HG02759 (cell line): ENCODE data around the gene FHIT.

Source experiments
- ATAC-seq: cut with Tn5 transposase; IDR thresholded peaks from one replicate; pipeline ENCODE4 v1.9.1; 2021; ENCODE audit warnings: mild to moderate bottlenecking, moderate library complexity; ENCODE audit not compliant: unreplicated experiment

FHIT gene

GRCh38 chr3:60652829-60653228 is 598.4 kb downstream of the FHIT start:
- no peak for ATAC-seq

DNA sequence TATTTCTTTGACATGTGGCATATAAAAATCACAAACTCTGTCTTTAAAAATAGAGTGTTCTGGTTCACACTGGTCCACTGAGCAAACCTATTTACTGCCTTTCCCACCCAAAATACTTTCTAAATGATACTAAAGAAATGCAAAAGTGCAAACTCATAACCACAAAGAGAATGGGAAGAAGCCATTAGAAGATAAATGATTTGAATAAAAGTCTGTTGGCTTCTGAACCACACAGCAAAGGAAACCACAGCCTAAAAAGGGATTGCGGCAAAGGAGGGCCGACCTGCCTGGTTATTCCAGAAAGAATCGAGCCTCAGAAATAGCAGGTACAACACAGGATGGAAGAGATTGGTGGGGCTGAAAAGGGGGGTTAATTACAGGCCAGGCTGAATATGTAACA is 599.5 kb downstream of the FHIT start:
- no peak for ATAC-seq

DNA sequence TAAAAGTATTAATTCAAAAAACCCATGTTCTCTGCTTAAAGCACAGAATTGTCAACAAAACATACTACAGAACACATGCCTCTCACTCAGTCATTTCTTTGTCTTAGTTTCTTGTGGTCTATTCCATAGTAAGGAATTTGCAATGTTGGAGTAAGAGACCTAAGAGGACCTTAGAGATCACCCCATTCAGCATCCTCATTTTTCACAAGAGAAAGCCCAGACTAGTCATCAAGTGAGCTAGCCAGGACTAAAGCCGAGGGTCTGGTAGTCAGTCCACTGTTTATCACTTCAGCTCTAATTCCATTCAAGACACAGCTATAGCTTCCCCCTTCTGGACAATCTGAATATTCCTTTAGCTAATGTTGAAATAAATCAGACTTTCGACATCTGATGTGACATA is 601.1 kb downstream of the FHIT start:
- ATAC-seq, result no peak

DNA sequence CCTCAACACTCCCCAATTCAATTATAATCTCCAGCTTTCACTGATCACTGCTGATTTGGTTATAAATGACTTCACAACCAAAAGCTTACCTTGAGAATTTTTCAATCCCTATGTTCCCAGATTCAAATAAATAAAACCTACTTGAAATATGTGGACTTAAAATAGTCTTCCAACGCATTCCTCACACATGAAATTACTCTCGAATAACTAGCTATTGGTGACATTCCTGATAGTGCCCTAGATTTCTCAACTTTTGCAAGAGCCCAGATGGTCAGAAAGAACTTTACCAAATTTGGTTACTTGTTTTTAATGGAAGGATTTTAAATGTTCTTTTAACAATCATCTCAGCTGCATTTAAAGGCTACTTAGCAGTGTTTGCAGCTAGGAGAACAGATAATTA is 605.5 kb downstream of the FHIT start:
- ATAC-seq, result no peak

DNA sequence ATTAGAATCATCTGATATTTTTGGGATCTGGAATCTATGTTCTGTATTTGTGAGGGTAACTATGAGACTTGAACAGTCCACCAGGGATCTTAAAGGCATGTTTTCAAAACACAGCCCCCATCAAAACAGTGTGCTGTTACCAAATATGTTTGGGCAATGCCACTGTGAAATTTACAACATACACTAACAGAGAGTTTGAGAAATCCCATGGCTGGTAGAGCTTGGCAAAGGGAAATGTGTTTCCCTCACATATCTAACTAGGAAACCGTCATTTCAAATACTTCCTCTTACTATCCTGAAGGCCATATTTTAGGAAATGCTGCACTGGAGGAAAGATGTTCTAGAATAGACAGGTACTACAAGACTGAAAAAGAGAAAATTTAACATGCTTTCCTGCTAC is 607.4 kb downstream of the FHIT start:
- ATAC-seq, result no peak

- ATAC-seq, result no peak
These were observed 609.9 kb downstream of the FHIT start for GRCh38 chr3:60641354-60641753.

- no peak for ATAC-seq
These were observed 614.4 kb downstream of the FHIT start for GRCh38 chr3:60636846-60637245.

DNA sequence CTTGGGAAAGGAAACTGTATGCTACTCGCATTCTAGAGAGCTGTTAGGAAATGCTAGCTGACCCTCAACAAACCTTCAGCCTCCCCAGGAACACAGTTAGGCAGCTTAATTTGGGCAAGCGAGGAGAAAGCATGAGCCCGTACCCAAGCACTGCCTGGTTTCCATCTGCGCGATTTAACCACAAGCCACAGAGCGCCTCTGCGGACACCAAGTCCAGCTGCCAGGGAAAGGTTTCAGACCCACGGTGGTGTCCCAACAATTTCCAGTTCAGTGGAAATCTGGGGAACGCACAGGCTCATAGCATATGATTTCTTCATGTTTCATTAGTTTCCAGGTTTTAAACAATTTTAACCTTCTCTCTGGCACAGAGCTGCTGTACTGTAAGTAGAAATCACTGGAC is 617.6 kb downstream of the FHIT start:
- no peak for ATAC-seq

- ATAC-seq, result no peak
These were observed 619.7 kb downstream of the FHIT start for GRCh38 chr3:60631509-60631908.

GRCh38 chr3:60630953-60631352 is 620.3 kb downstream of the FHIT start:
- no peak for ATAC-seq

GRCh38 chr3:60629816-60630215 is 621.4 kb downstream of the FHIT start:
- ATAC-seq, result no peak

GRCh38 chr3:60622349-60622748 is 628.9 kb downstream of the FHIT start:
- no peak for ATAC-seq

- ATAC-seq, result no peak
These were observed 634.1 kb downstream of the FHIT start for GRCh38 chr3:60617188-60617587.

GRCh38 chr3:60613769-60614303 is 637.4 kb downstream of the FHIT start:
- ATAC-seq, result no peak

DNA sequence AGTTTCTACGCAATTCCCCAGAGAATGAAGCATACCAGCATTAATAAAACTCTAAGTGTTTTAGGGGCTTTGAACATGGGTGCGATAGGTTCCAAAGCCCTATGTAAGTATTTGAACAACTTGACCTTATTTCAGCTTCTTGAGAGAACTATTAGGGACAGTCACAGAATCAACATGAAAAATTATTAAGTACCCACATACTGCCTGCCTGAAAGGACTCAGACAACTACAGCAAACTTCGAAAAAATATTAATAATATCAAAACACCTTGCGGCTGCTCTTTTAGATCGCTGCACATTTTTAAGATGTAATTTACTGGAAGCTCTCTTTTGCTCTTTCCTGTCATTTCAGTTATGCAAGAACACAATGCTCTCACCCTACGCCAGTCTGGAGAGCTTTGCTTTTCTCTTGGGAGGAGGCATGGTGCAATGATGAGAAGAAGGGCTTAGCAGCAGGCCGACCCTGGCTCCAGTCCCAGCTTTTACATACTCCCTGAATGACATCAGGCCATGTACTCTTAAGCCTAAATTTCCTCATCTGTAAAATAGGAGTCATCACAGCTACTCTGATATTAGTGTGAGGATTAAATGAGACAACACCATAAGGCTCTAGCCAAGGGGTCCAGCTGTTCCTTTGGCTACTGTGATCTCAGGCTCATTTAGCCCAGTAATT is 640.7 kb downstream of the FHIT start:
- no peak for ATAC-seq

DNA sequence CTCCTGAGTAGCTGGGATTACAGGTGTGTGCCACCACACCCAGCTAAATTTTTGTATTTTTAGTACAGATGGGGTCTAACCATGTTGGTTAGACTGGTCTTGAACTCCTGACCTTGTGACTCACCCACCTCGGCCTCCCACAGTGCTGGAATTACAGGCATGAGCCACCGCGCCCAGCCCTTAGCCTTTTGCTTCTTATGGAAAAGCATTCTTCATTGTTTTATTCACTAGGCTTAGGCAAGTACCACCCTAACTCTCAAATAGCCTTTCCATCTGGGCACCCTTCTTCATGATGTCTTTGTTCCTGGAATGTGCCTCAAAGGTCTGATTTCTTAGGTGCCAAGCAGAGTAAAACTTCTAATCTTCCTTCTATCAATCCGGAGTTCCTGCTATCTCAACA is 641.8 kb downstream of the FHIT start:
- ATAC-seq, result no peak

DNA sequence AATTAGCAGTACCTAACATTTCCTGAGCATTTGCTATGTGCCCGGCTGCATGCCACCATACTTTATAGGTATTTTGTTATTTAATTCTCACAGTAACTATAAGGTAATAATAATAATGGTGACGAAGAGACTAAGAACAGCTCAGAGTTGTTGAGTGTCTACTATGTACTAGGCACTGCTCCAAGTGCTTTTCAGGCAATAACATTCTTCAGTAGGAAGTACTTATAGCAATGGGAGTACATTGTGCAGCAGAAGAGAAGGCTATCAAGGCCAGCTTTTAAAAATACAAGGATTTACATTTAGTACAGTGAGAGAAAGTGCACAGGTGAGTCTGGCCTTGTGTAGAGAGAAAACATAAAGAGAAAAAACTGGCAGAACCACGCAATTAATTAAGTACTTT is 647.4 kb downstream of the FHIT start:
- ATAC-seq, result no peak

- ATAC-seq, result no peak
These were observed 650.4 kb downstream of the FHIT start for GRCh38 chr3:60600848-60601247.

DNA sequence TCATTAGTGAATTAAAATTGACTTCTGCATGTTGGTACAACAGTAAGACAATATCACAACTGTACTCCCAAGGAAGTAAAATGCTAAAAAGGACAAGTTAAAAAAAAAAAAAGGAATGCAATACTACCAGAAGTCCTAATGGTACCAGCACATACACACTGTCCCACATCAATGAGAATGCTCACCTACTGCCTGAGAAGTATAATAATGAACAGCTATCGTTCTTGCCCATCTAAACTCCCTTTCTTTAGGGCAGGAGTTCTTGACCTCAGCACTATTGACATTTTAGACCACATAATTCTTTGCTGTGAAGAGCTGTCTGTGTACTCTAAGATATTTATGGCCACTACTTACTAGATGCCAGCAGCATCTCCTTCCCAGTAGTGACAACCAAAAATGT is 651.7 kb downstream of the FHIT start:
- ATAC-seq, result no peak

DNA sequence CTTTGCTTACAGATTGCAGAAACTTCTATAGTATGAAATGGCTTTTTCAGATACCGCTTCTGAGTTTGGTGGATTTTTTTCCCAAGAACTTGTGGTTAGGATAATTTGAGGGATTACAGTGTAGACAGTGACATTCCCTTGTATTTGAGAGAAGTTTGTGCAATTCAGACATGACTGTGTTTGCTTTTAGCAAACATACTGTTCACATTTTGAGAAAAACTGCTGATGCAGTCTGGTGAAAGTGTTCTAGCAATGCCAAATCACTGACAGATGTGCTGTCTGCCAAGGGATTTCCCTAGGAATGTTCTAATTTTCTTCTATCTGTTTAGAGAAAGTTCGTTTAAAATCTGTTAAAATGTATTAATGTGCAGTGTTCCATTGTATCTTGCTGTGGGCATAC is 652.6 kb downstream of the FHIT start:
- ATAC-seq, result no peak

DNA sequence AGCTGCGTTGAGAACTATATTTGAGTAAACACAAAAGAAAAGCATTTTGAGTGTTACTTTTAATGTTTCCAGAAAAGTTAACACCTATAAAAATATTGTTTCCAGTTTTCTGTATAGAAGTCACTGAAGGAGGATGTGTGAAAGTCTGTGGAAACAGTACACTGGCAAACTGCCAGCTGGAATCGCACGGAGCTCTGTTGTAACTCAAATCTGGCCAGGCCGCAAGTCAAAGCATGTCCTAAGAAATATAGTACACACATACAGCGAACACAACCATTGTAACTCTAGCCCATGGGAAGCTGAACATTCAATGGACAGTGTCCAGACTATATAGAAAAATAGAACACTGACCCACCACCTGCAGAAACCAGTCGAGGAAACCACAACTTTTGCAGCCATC is 657.2 kb downstream of the FHIT start:
- ATAC-seq, result no peak

DNA sequence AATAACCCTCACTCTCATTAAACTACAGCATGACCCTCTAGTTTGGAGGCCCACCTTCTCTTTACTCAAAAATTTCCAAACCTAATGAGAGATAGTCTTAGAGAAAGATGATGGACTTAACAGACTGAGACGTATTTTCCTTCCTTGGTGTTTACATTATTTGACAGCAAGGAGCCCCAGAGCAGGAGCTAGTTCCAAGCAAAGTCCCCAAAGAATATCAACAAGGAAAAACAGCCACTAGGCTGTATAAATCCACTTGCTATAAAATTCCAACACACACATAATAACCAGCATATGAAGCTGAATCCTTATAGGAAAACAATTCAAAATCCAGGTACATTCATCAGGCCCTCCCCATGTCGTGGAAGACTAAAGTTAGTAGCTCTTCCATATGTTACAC is 660.0 kb downstream of the FHIT start:
- ATAC-seq, result no peak

GRCh38 chr3:60588806-60589205 is 662.4 kb downstream of the FHIT start:
- ATAC-seq, result no peak
